Measurements from ENCODE around the gene TWIST2. TPM values are rescaled to one million over a fixed set of nuclear protein-coding genes. Genes with fewer than 3 reads are reported as not detected.

TWIST2 gene
- not detected for total RNA-seq

GRCh38 chr2:238847841-238848690, at the start of gene TWIST2:
TSS of gene TWIST2 (plus strand) at chr2:238848085. CDS start at chr2:238848216, 131 bp downstream.
- TF ChIP-seq CTCF (IDR thresholded peaks at IDR 0.05): no peak
- H3K36me3 Mint-ChIP-seq (ENCODE audit: low read depth): no peaks in the 10 kb centered on the region
- H3K4me1 Mint-ChIP-seq (ENCODE audit: low read depth): no peaks in the 10 kb centered on the region
- CTCF ChIA-PET: no interaction called here
- peaks cover 56% of the 10 kb centered on the region for H3K27me3 Mint-ChIP-seq
- H3K9me3 Mint-ChIP-seq: no peaks in the 10 kb centered on the region
- no peak within 1 kb of the TSS for H3K4me3 Mint-ChIP-seq
- ATAC-seq (no peak), DNase-seq (no peak)
- intact Hi-C loops (cut with micrococcal nuclease): no loop called here
- POLR2A ChIA-PET: no interaction called here
- no peak within 1 kb of the TSS for H3K27ac Mint-ChIP-seq

DNA sequence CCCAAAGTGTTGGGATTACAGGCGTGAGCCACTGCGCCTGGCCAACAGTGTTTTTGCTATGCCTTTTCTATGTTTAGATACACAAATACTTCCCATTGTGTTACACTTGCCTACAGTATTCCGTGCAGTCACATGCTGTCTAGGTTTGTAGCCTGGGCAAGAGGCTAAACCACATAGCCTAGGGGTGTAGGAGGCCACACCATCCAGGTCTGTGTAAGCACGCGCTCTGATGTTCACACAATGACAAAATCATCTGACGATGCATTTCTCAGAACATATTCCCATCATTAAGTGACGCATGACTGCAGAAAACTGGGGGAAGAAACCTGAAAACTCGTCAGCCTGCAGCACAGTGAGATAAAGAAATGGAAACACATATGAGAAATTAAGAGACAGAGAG, 46.1 kb upstream of the TWIST2 start:
- H3K27ac Mint-ChIP-seq: no peak overlapping the region
- ATAC-seq (no peak), DNase-seq (no peak)
- no peaks in the 10 kb centered on the region for H3K9me3 Mint-ChIP-seq
- intact Hi-C loops (cut with micrococcal nuclease): no loop called here
- no peaks in the 10 kb centered on the region for H3K4me1 Mint-ChIP-seq (ENCODE audit: low read depth)
- H3K4me3 Mint-ChIP-seq: no peak overlapping the region
- no peak for TF ChIP-seq CTCF (IDR thresholded peaks at IDR 0.05)
- no peaks in the 10 kb centered on the region for H3K36me3 Mint-ChIP-seq (ENCODE audit: low read depth)
- H3K27me3 Mint-ChIP-seq: peaks cover 11% of the 10 kb centered on the region
- ChIA-PET CTCF (no interaction called here), POLR2A (no interaction called here)

DNA sequence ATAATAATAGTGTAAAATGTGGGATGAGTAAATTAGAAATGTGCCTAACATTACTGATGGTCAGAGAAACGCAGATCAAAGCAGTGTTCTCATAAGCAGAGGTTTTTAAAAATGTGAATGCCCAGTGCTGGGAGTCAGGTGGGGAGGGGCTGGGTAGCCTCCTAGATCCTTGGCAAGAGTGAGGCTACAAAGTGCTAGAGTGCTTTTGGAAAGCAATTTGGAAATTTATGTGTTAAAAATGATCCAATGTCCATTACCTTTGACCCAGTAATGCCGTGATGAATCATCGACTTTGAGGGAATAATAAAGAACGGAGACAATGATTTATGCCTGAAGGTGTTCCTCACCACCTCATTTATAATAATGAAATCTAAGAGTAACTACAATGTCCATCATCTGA, 44.9 kb upstream of the TWIST2 start:
- no peak for TF ChIP-seq CTCF (IDR thresholded peaks at IDR 0.05)
- no peaks in the 10 kb centered on the region for H3K4me1 Mint-ChIP-seq (ENCODE audit: low read depth)
- POLR2A ChIA-PET: no interaction called here
- H3K4me3 Mint-ChIP-seq: no peak overlapping the region
- intact Hi-C loops (cut with micrococcal nuclease): no loop called here
- peaks cover 11% of the 10 kb centered on the region for H3K27me3 Mint-ChIP-seq
- no peak overlapping the region for H3K27ac Mint-ChIP-seq
- ATAC-seq (no peak), DNase-seq (no peak)
- no peaks in the 10 kb centered on the region for H3K9me3 Mint-ChIP-seq
- CTCF ChIA-PET: no interaction called here
- H3K36me3 Mint-ChIP-seq (ENCODE audit: low read depth): no peaks in the 10 kb centered on the region

DNA sequence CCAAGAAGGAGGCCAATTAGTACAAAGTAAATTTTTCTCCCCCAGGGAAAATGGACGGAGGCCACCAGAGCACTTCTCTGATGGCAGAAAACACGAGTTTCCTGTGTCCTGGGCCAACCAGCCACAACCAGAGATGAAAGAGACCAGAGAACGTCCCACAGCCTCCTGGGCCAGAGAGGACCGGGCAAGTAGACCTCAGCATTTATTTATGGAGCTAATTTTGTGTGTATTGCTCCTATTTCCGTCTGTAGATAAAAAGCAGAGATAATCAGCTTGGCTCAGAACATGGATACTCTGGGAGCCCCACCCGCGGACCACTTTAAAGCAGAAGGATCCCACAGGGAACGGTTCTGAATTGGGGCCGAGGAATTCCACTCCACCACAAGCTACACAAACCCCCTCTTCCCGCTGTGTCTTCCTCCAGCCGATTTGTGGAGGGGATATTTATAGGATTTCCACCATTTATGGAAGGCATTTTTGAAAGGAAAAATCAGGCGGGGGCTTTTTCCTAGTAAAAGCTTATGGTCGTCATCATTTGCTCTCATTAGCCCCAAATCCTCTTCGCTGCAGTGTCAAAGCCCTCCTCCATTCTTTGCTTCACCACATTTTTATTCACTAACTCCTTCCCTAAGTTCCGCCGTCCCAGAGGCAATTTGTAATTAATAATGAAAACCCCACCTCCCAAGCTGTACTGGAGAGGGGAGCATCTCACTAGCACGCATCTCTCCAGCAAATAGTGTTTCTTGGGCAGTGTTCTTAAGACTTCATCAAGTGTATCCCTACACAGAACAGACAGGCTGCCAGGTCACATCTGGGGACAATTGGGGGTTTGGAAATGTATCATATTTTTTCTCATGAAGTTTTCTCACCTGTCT, 43.7 kb upstream of the TWIST2 start:
- Mint-ChIP-seq H3K9me3 (peaks cover 2% of the 10 kb centered on the region), H3K27me3 (peaks cover 9% of the 10 kb centered on the region), H3K27ac (no peak overlapping the region), H3K4me1 (ENCODE audit: low read depth) (no peaks in the 10 kb centered on the region), H3K4me3 (no peak overlapping the region), H3K36me3 (ENCODE audit: low read depth) (no peaks in the 10 kb centered on the region)
- DNase-seq (no peak), ATAC-seq (no peak)
- TF ChIP-seq CTCF (IDR thresholded peaks at IDR 0.05): no peak
- CTCF ChIA-PET: interaction anchor here (1.3 kb wide), 1 partner anchor 19 kb away, joined by 7 read pairs; no protein-coding TSS in a partner anchor
- POLR2A ChIA-PET: no interaction called here
- intact Hi-C loops (cut with micrococcal nuclease): no loop called here

GRCh38 chr2:238808761-238809160, 39.1 kb upstream of the TWIST2 start:
- ChIA-PET CTCF (no interaction called here), POLR2A (no interaction called here)
- Mint-ChIP-seq H3K4me3 (no peak overlapping the region), H3K4me1 (ENCODE audit: low read depth) (no peaks in the 10 kb centered on the region), H3K36me3 (ENCODE audit: low read depth) (no peaks in the 10 kb centered on the region), H3K27me3 (peaks cover 8% of the 10 kb centered on the region), H3K27ac (no peak overlapping the region), H3K9me3 (peaks cover 2% of the 10 kb centered on the region)
- no peak for TF ChIP-seq CTCF (IDR thresholded peaks at IDR 0.05)
- intact Hi-C loops (cut with micrococcal nuclease): no loop called here
- no peak for DNase-seq
- no peak for ATAC-seq

Measured in activated CD8-positive, alpha-beta T cell treated with anti-CD3 and anti-CD28 coated beads for 36 hours (primary cell).